ENCODE measurements around the gene SGPP1.
"Not testable (repeated sequence)": the region's sequence is repeated elsewhere in the genome, so short reads cannot be mapped to it uniquely, and the experiment has no call there.

Gene SGPP1

DNA sequence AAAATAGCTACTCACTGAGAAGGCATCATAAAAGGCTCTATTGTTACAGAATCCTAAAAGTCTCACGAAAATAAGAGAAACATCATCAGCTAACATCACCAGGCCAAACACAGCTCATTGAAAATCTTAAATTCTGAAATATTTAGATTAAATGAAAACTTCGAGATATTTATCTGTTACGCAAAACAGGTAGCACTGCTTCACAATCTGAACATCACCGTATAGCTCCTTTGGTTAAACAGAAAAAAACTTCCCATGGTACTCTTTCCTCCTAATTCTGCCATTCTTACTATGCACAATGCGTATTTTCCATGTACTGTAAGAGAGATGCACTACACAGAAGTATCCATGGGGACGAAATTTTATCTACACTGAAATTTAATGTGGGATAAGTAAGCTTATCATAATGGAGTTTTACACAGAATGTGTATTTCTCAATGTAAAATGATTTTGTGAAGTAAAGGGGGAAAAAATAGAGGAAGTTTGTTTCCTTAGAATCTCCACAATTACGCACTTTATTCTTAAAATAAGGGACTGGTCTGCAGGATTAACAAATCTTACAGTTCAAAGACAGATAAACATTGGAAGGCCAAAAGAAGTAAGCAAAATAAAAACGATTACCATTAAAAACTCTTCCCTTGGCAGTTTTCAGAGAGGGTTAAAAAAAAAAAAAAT is 1.9 kb downstream of the SGPP1 start:
- no peak for DNase-seq

DNA sequence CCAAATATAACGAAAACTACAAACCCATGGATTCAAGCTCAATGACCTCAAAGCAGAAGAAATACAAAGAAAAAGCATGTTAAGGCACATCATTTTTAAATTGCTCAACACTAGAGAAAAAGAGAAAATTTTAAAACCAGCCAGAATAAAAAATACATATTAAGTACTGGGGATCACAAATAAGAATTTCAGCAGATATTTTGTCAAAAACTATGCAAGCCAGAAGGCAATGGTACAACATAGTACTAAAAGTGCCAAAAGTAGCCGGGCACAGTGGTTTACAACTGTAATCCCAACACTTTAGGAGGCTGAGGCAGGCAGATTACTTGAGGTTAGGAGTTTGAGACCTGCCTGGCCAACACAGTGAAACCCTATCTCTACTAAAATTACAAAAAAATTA is 10.2 kb downstream of the SGPP1 start:
- no peak for DNase-seq

DNA sequence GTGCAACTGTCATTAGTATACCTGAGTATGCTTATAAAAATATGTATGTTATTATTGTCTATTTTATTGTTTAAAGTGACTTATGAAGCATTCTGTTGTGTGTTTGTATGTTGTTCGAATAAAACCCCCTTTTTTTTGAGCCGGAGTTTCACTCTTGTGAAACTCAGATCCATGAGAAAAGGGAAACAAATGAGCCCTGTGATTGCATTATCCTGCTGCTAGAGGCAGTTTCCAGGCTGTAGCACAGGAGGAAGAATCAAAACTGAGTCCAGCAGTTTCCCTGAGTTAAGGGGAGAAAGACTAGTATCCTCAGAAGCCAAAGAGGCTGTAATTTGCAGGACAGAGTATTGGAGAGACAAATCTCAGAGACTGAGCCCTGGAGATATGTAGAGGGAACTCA is 12.5 kb downstream of the SGPP1 start:
- no peak for DNase-seq

DNA sequence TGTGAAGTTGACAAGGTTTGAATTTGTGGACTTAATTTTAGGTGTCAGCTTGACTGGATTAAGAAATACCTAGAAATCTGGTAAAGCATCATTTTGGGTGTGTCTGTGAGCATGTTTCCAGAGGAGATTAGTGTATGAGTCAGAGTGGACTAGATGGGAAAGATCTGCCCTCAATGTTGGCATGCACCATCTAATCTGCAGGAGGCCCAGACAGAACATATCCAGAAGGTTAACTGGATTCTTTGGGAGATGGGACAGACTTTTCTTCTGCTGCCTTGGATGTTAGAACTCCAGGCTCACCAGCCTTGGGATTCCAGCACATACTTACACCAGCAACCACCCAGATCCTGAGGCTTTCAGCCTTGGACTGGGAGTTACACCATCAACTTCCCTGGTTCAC is 14.1 kb downstream of the SGPP1 start:
- no peak for DNase-seq

DNA sequence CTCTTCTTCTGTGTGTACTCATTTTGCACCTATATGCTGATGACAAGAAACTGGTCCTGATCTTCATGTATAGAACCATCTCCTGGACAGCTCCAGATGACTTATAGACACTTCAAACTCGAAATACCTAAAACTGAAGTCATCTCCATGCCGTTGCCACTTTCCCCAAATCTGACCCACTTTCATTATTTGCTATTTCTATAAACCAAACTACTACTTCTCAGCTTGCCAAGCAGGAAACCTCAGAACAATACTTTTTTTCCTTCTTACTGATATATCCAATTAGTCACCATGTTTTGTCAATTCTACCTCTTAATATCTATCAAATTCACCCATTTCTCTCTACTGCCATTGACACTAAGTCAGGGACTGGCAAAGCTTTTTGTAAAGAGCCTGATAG is 14.8 kb downstream of the SGPP1 start:
- no peak for DNase-seq

DNA sequence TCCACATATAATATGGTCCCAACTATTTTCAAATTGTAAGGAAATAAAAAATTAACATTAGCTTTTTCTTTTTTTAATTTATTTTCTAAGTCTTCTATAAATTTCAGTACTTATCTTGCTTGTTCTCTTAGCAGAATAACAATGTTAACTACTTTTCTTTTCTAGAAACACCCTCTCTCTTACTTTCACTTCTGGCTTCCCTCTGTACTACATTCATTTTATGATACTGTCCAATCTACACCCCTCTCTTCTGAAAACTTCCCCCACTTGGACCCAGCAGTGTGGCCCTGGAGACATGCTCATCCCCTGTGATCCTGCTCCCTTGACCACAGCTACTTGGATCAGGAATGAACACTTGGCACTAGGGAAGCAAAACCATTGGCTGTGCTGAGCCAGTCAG is 15.7 kb downstream of the SGPP1 start:
- no peak for DNase-seq

DNA sequence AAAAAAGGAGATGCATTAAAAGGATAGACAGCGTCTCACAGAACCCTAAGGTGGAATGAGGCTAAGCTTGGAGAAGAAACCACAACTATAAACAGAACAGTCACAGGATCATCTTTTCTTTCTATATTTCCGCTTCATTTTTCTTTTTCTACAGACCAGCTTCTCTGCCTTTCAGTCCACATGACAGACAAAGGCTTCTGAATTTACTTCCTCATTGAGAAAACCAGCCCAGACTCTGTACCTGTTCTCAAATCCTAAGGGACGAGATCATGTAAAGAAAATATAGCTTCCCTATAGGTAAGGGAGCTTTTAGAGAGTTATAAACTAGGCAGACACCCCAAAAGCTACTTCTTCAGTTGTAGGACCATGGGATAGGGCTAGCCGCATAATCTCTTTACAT is 17.4 kb downstream of the SGPP1 start:
- DNase-seq = no peak

DNA sequence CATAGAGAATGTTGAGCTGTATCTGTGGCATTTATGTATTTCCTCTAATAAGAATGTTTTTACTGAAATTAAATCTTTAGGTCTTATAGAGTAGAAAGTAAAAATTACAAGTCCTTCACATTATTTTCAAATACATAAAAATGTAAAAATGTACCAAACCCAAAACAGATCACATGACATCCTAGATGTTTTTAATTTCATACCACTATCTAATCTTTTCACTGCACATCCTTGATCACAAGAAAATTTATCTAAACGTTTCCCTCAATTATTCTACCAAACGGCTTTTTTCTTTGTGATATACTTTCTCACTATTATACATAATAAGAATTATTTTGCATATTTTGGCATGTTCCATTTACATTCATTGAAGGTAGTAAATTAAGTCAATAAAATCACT is 18.3 kb downstream of the SGPP1 start:
- DNase-seq = no peak

DNA sequence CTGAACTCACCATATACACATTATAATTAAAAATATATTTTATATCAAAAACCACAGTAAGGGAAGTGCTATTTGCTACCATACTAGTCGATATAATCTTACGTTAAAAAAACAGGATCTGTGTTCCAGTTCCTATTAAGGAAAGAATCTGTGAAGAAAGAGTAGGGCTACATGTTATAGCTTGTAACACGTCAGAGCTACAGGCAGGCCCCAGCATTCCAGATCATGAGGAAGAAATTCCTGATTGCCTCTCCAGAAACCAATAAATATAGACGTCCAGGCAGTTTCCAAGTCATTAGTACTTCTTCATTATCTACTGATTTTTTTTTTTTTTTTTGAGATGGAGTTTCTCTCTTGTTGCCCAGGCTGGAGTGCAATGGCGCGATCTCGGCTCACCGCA is 20.6 kb downstream of the SGPP1 start:
- DNase-seq = no peak

DNA sequence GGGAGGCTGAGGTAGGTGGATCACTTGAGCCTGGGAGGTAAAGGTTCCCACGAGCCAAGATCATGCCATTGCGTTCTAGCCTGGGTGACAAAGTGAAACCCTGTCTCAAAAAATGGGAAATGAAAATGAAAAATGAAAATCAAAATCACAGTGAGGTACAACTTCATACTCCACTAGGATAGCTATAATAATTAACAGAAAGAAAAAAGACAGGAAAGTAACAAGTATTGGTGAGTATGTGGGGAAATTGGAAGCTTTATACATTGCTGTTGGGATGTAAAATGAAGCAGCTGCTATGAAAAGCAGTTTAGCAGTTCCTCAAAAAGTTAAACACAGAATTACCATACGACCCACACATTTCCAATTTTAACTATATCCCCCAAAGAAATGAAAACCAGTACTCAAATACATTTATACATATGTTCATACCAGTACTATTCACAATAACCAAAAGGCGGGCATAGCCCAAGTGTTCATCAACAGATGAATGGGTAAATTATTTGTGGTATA is 22.2 kb downstream of the SGPP1 start:
- no peak for DNase-seq

DNA sequence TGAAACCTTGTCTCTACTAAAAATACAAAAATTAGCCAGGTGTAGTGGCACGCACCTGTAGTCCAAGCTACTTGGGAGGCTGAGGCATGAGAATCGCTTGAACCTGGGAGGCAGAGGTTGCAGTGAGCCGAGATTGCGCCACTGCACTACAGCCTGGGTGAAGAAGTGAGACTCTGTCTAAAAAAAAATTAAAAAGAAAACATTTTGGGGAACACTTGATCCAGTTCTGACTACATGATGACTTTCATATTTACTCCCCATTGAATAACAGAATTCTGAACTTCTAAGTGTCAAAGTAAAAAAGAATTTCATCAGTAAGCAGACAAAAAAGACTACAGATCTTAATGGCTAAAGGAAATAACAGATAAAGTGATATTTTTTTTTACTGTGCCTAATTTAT is 25.3 kb downstream of the SGPP1 start:
- DNase-seq = not testable (repeated sequence)

DNA sequence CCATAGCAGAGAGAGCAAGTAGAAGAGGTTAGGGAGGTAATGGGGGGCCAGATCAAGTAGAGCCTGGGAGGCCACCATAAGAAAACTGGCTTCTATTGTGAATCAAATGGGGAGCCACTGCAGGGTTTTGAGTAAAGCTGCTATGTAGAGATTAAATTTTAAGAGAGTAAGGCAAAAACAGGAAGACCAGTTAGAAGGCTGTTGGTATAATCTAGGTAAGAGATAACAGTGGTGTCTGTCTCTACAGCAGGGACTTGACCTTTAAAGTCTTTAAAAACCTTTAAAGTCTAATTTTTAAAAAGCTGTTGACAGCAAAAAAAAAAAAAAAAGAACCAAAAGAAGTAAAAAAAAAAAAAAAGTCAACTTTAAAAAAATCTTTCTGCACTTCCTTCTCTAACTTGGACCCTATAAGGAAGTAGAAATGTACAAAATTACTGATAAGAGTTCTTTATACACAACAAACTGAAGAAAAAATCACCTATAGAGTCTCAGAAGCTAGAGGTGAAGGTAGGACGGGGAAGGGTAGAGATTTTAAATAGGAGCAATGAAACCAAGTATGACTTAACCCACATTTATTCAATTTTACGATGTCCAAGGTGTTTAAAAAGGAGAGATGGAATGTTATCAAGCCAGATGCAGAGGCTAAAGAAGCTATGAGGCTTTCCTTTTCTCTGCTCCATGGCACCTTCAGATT is 26.1 kb downstream of the SGPP1 start:
- no peak for DNase-seq

DNA sequence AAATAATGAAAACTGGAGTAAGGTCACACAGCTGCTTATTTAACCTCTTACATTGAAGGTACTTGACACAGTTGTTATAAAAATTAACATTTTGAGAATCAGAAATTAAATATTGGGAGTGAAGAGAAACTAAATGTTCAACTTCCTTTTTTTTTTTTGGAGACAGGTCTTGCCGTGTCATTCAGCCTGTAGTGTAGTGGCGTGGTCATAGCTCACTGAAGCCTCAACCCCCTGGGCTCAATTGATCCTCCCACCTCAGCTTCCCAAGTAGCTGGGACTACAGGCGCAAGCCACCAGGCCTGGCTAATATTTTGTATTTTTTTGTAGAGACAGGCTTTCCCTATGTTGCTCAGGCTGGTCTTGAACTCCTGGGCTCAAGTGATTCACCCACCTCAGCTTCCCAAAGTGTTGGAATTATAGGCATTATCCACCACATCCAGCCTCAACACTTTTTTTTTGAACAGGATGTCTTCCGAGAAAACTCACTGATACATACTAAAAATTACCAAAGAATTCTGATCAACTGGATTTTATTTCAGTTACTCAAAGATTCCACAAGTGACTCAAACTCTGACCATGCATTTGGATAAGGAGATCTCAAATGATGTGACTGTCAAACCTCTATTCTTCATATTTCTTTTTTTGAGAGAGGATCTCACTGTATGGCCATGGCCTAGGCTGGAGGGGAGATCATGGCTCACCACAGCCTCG is 35.4 kb downstream of the SGPP1 start:
- DNase-seq = no peak

DNA sequence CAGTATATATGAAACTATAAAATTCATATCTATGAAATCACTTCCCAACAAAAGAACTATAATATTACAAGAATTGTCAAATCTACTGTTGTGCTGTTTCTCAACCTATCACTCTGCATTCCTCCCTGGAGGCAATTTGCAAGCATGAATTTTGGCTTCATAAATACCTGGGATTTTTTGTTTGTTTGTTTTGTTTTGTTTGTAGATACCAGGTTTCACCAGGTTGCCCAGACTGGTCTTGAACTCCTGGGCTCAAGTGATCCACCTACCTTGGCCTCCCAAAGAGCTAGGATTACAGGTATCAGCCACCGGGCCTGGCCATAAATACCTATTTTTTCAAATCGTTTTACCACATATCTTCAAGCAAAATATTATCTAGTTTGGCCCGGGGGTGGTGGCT is 38.7 kb downstream of the SGPP1 start:
- no peak for DNase-seq

DNA sequence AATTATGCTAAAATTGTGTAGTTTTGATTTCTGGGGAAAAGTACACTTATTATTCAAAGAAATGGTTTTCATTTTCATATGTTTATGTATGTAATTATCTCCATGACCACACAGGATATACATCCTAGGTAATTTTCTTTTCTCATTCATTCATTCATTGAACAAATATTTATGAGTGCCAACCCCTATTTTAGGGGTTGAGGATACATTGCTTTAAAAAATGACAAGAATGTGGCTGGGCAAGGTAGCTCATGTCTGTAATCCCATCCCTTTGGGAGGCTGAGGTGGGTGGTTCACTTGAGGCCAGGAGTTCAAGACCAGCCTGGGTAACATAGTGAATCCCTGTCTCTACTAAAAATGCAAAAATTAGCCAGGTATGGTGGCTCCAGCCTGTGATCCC is 40.9 kb downstream of the SGPP1 start:
- DNase-seq = no peak

DNA sequence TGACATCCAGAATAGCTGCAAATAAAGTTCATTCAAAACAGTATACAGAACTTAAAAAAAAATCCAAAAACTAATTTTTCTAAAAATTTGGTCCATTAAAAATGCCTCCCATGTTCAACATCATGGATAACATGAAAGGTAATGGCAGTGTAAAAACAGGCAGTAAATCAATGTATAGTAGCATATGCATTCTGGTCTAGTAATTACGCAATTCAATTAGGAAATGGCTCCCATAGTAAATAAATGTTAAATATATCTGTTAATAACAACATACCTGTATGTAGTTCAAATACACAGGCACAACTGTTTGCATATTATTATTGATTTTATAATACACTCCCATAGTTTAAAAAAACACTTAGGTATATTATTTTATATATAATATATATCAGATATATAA is 42.5 kb downstream of the SGPP1 start:
- DNase-seq = no peak

DNA sequence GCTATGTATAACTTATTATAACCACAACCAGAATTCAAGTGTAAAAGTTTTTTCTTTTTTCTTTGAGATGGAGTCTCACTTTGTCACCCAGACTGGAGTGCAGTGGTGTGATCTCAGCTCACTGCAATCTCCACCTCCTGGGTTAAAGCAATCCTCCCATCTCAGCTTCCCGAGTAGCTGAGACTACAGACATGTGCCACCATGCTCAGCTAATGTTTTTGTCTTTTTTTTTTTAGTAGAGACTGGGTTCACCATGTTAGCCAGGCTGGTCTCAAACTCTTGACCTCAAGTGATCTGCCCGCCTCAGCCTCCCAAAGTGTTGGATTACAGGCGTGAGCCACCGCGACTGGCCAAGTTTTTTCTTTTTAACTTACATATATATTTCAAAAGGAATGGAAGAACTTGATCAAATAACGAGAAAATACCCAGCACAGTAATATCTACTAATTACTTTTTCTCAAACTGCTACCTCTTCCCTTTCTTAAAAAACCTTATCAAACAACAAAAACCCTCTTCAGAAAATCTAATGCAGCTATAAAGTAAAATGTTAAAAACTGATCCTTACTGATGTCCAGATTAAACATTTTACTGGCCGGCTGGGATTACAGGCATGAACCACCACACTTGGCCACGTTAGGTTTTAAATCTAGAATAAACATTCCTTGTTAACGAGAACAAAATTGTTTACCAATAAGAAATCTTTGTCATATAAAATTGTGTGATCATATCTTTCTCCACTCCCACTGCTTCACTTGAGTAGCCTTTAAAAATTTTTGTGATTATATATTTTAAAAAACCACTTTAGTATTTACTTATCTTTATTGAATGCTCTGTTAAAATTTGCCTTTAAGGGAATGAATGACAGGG is 44.9 kb downstream of the SGPP1 start:
- no peak for DNase-seq

DNA sequence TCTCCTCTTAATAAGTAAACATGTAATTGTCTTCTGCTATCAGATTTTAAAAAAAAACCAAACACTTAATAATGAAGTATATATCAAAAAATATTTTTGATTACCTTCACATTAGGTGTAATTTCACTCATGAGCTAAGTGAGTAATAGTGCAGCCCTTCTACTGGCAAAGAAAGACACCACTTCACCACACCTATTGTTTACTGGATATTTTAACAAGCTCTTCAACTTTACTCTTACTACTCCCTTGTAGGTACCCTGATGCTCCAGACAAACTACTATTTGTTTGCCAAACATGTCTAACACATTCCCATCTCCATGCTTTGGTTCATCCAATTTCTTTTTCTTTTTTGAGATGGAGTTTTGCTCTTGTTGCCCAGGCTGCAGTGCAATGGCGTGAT is 49.3 kb downstream of the SGPP1 start:
- DNase-seq = no peak

DNA sequence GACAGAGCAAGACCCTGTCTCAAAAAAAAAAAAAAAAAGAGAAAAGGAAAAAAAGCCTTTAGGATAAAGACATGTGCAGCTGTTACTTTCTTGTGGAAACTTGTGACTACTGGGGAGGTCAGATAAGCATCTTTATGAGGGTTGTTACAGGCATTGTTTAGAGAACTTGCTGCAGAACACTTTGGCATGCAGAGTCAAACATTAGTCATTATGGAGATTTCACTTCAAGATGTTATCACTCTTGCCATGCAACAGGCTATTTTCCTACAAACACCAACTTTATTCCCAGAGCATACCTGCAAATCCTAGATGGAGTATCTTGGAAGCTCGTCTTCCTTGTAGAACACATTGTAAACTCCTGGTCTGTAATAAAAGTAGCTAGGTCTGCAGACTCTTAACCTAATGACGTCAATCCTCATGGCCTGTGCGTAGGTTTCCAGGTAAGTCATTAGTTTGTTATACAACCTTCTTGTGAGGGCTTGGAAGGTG is 49.9 kb downstream of the SGPP1 start:
- DNase-seq = no peak

DNA sequence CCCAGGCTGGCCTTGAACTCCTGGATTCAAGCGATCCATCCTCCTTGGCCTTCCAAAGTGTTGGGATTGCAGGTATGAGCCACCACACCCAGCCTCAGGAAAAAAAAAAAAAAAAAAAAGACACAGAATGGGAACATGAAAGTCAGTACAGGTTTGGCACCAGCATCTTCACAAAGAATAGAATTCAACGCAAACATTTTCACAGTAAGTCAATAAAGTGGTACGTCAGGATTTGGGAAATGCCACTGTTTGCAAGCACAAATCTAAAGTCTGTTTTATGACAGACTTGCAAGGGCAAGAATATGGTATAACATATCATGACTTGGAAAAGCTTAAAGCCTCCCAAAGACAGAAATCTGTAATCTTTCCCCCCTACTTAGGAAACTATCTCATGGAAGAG is 51.2 kb downstream of the SGPP1 start:
- no peak for DNase-seq

DNA sequence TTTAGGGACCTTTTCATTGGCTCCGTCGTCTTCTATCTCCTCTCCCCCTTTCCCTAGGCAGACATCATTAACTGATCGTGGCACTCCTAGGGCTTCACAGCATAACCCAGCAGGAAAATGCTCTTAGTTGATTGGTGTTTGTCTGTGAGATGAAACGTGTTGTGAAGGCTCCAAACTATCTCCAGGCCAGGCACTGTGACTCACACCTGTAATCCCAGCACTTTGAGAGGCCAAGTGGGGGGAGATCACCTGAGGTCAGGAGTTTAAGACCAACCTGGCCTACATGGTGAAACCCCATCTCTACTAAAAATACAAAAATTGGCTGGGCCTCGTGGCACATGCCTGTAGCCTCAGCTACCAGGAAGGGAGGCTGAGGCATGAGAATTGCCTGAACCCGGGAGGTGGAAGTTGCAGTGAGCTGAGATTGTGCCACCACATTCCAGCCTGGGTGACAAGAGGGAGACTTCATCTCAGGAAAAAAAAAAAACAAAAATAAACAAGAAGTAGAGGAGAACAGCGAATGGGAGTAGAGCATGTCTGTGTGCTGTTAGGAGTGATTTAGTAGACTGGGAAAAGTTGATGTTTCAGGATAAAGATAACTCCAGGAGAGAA is 53.9 kb downstream of the SGPP1 start:
- no peak for DNase-seq

DNA sequence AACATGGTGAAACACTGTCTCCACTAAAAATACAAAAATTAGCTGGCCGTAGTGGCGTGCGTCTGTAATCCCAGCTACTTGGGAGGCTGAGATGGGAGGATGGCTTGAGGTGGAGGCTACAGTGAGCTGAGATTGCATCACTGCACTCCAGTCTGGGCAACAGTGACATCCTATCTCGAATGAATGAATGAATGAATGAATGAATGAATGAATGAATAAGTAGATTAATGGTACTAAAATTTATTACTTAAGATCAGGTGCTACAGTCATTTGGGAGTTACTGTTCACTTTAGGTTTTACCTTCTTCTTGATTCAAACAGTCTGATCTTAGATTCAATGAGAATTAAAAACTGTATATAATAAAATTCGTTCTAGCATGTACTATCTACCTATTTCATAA is 54.6 kb downstream of the SGPP1 start:
- no peak for DNase-seq

Measured in 8988T (cell line).